Epithelial cell of esophagus (primary cell): ENCODE measurements around the gene SLC28A3.
A peak's percentile ranks its signal among the peaks of the same experiment; 100 is the strongest.

Experiments used
- DNase-seq: peaks from one replicate; pipeline ENCODE4 v3.0.0; 2010; ENCODE audit warnings: low read depth
- H3K4me3 ChIP-seq: 2 replicates; pipeline ENCODE4 v1.5.1; 2011; ENCODE audit warnings: mild to moderate bottlenecking, low read length, control low read depth
- TF ChIP-seq, protein P1 (sequence below): IDR thresholded peaks from 2 replicates; pipeline ENCODE4 v1.5.1; 2011; ENCODE audit warnings: low read depth, mild to moderate bottlenecking, low read length, control low read depth, inconsistent platforms; ENCODE audit not compliant: insufficient read depth; ENCODE audit errors: missing control alignments

The SLC28A3 gene

DNA sequence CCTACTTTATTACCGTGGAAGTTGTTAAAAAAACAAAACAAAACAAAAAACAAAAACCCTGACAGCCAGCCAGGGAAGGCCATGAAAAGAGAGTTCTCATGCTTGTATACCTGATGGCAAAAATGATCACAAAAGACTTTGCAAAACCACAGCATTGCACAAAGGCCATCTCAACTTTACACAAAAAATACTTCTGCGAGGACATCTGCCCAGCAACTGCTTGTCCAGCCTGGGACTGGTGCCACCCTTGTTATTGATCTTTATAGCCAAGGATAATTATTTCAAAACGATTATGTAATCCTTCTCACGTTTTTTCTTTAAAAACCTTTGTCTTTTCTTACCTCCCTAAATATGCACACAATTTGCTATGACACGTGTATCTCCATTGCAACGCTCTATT, 42.2 kb upstream of the SLC28A3 start:
- TF ChIP-seq, protein P1, sequence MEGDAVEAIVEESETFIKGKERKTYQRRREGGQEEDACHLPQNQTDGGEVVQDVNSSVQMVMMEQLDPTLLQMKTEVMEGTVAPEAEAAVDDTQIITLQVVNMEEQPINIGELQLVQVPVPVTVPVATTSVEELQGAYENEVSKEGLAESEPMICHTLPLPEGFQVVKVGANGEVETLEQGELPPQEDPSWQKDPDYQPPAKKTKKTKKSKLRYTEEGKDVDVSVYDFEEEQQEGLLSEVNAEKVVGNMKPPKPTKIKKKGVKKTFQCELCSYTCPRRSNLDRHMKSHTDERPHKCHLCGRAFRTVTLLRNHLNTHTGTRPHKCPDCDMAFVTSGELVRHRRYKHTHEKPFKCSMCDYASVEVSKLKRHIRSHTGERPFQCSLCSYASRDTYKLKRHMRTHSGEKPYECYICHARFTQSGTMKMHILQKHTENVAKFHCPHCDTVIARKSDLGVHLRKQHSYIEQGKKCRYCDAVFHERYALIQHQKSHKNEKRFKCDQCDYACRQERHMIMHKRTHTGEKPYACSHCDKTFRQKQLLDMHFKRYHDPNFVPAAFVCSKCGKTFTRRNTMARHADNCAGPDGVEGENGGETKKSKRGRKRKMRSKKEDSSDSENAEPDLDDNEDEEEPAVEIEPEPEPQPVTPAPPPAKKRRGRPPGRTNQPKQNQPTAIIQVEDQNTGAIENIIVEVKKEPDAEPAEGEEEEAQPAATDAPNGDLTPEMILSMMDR, result no peak
- no peak for DNase-seq

DNA sequence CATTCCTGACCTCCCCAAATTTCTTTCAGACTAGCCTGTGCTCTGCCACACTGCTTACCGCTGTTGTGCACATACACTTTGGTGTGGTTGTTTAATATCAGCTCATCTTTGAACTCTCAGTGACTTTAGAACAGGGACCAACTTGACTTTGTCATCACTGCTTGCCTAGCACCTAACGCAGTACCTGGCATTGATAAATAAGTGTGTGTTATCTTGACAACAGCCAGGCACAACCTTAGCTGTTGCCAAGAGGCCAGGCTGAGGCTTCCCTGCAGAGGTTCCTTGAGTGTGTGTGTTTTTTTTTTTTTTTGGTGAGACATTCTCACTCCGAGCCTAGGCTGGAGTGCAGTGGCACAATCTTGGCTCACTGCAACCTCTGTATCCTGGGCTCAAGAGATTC, 41.0 kb upstream of the SLC28A3 start:
- no peak overlapping the region for H3K4me3 ChIP-seq
- TF ChIP-seq, protein P1, result no peak
- DNase-seq, result no peak

More for the DNA sequence above, 42.2 kb upstream of the SLC28A3 start:
- no peak overlapping the region for H3K4me3 ChIP-seq

DNA sequence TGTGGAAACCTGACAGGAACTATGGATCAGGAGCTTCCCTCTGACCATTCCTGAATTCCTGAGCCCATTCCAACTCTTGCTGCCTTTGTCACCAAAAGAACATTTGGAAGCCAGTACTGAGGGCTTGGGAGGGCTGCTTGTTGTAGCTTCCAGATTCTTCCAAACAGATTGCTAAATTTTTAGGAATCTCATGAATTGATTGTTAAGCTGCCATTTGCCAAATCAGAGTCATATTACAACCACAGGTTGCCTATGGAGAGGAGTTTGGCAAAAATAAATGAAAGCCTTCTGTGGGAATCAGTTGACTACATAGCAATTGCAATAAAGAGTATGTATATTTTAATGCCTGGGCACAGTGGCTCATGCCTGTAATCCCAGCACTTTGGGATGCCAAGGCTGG, 39.2 kb upstream of the SLC28A3 start:
- TF ChIP-seq, protein P1, result no peak
- H3K4me3 ChIP-seq, result no peak overlapping the region
- DNase-seq, result no peak

DNA sequence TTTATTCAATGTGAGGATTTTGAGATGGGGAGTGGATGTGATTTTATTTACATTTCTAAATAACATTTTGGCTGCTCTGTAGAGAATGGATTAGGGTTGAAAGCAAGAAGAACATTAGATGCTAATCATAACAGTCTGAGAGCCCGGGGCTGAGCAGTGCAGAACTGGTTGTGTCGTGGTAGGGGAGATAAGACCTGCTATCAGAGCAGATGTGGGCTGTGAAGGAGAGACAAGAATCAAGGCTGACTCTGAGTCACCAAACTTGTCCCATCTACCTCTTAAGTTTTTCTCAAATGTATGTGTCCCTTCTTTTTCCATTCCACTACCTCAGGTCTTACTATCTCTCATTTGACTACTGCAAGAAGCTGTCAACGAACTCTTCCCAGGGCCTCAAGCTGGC, 35.4 kb upstream of the SLC28A3 start:
- no peak for DNase-seq
- H3K4me3 ChIP-seq, result no peak overlapping the region
- TF ChIP-seq, protein P1, result no peak

DNA sequence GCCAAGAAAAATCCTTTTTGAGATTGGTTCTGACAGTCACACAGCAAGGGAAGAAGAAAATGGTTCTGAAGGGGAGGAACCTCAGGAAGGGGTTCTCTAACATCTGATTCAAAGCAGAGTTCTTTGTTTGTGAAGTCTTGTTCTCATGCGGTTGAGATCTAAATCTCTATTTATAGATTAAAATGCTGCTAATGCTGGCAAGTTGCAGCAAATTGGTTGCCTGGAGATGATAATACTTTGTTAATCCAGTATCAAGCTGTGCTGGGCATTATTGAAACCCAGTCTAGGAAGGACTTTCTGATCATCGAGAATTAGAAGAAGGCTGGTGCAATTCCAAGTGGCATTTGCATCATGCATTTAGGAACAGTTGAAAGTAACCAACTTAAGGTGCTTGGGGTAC, 34.0 kb upstream of the SLC28A3 start:
- TF ChIP-seq, protein P1, result no peak
- H3K4me3 ChIP-seq, result no peak overlapping the region
- DNase-seq, result no peak

DNA sequence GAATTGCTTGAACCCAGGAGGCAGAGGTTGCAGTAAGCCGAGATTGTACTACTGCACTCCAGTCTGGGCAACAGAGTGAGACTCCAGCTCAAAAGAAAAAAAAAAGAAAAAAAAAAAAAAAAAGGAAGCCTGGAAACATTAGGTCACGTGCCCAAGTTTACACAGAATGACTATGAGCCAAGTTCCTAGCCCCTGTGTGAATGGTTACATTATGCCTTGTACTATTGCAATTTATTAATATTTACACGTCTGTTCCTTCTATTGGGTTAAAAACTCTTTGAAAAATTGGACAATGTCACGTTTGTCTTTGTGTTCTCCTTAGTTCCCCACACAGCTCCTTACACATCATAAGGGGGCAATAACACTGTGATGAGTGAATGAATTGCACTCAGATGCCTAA, 33.5 kb upstream of the SLC28A3 start:
- TF ChIP-seq, protein P1, result no peak
- H3K4me3 ChIP-seq, result no peak overlapping the region
- DNase-seq, result no peak

DNA sequence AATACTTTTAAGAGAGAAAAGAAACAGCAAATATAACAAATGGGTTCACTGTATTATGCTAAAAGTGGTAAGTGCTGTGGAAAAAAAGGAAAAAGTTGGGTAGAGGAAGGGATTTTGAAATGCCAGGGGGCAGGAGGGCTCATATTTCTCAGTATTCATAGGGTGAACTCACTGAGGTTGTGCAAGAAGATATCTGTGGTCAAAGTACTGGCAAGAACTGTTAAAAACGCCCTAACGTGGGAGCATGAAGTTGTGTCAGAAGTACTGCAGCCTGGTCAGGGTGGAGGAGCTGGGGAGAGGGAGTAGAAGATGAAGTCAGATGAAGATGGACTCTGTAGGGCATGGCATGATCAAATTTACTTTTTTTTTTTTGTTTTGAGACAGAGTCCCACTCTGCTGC, 31.2 kb upstream of the SLC28A3 start:
- H3K4me3 ChIP-seq, result no peak overlapping the region
- TF ChIP-seq, protein P1, result no peak
- peak; percentile 92 for DNase-seq
